22Rv1 (cell line): ENCODE measurements around the gene KIDINS220.

Experiments
- ZFX ChIP-seq: fragments of 450-650 bp; IDR thresholded peaks from 2 replicates; pipeline ENCODE4 v1.6.1; 2017; ENCODE audit warnings: antibody characterized with exemption, borderline replicate concordance
- TF ChIP-seq, protein P1 (sequence below): fragments of 450-650 bp; IDR thresholded peaks from 2 replicates; pipeline ENCODE4 v1.5.1; 2017; ENCODE audit warnings: mild to moderate bottlenecking

DNA sequence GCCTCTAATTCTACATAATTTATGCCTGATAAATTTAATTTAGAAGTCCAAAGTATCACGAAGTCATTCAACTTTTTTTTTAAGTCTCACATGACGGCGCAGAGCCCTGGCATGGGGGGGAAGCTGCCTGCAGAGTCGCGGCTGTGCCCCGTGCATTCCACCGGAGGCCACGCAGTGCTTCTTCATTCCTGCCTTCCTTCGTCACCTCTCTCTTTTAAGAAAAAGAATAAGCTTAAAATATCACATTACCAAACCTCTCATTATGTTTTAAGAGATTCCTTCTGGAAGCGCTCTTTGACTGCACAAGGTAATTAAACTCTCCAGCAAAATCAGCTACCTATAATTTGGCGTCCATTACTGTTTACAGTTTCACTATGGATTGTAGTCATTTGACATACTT, 20.3 kb upstream of the KIDINS220 start:
- TF ChIP-seq, protein P1, sequence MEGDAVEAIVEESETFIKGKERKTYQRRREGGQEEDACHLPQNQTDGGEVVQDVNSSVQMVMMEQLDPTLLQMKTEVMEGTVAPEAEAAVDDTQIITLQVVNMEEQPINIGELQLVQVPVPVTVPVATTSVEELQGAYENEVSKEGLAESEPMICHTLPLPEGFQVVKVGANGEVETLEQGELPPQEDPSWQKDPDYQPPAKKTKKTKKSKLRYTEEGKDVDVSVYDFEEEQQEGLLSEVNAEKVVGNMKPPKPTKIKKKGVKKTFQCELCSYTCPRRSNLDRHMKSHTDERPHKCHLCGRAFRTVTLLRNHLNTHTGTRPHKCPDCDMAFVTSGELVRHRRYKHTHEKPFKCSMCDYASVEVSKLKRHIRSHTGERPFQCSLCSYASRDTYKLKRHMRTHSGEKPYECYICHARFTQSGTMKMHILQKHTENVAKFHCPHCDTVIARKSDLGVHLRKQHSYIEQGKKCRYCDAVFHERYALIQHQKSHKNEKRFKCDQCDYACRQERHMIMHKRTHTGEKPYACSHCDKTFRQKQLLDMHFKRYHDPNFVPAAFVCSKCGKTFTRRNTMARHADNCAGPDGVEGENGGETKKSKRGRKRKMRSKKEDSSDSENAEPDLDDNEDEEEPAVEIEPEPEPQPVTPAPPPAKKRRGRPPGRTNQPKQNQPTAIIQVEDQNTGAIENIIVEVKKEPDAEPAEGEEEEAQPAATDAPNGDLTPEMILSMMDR = no peak
- TF ChIP-seq ZFX = no peak
